GM12878 (cell line): ENCODE results near the gene UBE2E2. TPM values are rescaled to one million over a fixed set of nuclear protein-coding genes. Genes with fewer than 3 reads are reported as not detected.

Experiments
- ATAC-seq: fragments of 200-7000 bp; cut with Tn5 transposase; 3 replicates; pipeline ENCODE4 v1.9.1; 2020; ENCODE audit warnings: mild to moderate bottlenecking, moderate library complexity
- BruUV-seq: library from RNA; stranded (reverse); fragments of 400-500 nt; replicated peaks from 2 replicates; lab custom pipeline; 2021; lab: Mats Ljungman, UMichigan
- CTCF ChIA-PET: fragments of 300-600 bp; sonication (Branson Sonifier 250); formaldehyde crosslinking; extraction: SDS; loops from one replicate; lab custom pipeline; 2021; ENCODE audit warnings: inconsistent platforms; lab: Yijun Ruan, JAX
- POLR2A ChIA-PET: fragments of 350-600 bp; formaldehyde crosslinking; extraction: SDS; loops from one replicate; lab custom pipeline; 2021; ENCODE audit warnings: inconsistent platforms; lab: Charles Lee
- RAD21 ChIA-PET: fragments of 300-600 bp; sonication (Branson Sonifier 250); formaldehyde crosslinking; loops from one replicate; lab custom pipeline; 2023; ENCODE audit warnings: antibody characterized with exemption; ENCODE audit not compliant: unreplicated experiment; lab: Charles Lee
- SMC1A ChIA-PET: fragments of 300-600 bp; sonication (Branson Sonifier 250); formaldehyde crosslinking; loops from one replicate; lab custom pipeline; 2023; ENCODE audit not compliant: unreplicated experiment, uncharacterized antibody; lab: Charles Lee
- DNase-seq: peaks from one replicate; pipeline ENCODE4 v3.0.0-alpha.2; 2011; ENCODE audit warnings: low read depth, low spot score
- FAIRE-seq: peaks from 3 replicates; lab custom pipeline; 2011; peaks lifted over from hg19 to GRCh38; lab: Jason Lieb, UNC
- H2AFZ ChIP-seq: 2 replicates; pipeline ENCODE4 v1.6.0; 2011; ENCODE audit warnings: low read depth, low read length, control low read depth; ENCODE audit not compliant: control insufficient read depth
- H3K27ac ChIP-seq: 2 replicates; pipeline ENCODE4 v1.5.1; 2011; ENCODE audit warnings: control low read depth; ENCODE audit not compliant: control insufficient read depth, insufficient read depth
- H3K27me3 ChIP-seq, 2 experiments: replicated peaks in 1 of 2; 2 replicates each; pipeline versions ENCODE4 v1.6.0 to v1.6.1; 2011; ENCODE audit warnings: low read length in 1 of 2; ENCODE audit not compliant: control insufficient read depth in 2 of 2, insufficient read depth in 2 of 2
- H3K36me3 ChIP-seq, 2 experiments: 2 replicates each; pipeline ENCODE4 v1.5.1; 2011; ENCODE audit warnings: low read length in 1 of 2; ENCODE audit not compliant: control insufficient read depth in 2 of 2, insufficient read depth in 2 of 2
- H3K4me1 ChIP-seq: 2 replicates; pipeline ENCODE4 v1.6.1; 2011; ENCODE audit warnings: mild to moderate bottlenecking, low read length, moderate library complexity, mixed read lengths; ENCODE audit not compliant: control insufficient read depth, insufficient read depth
- H3K4me2 ChIP-seq: 2 replicates; pipeline ENCODE4 v1.6.0; 2011; ENCODE audit warnings: control low read depth; ENCODE audit not compliant: control insufficient read depth, insufficient read depth
- H3K4me3 ChIP-seq: fragments of 200-600 bp; sonication (generic); 2 replicates; pipeline ENCODE4 v1.5.1; 2016
- H3K79me2 ChIP-seq: 2 replicates; pipeline ENCODE4 v1.6.0; 2011; ENCODE audit warnings: low read length; ENCODE audit not compliant: control insufficient read depth, insufficient read depth
- H3K9ac ChIP-seq: 2 replicates; pipeline ENCODE4 v1.8.0; 2011; ENCODE audit warnings: low read length, control low read depth, mixed read lengths; ENCODE audit not compliant: control insufficient read depth, insufficient read depth
- H3K9me3 ChIP-seq: replicated peaks from 3 replicates; pipeline ENCODE4 v1.5.1; 2011; ENCODE audit warnings: mild to moderate bottlenecking, low read length; ENCODE audit not compliant: control insufficient read depth, insufficient read depth
- H4K20me1 ChIP-seq: 2 replicates; pipeline ENCODE4 v1.6.0; 2011; ENCODE audit not compliant: control insufficient read depth, insufficient read depth
- REST ChIP-seq: IDR thresholded peaks from 2 replicates; pipeline ENCODE4 v1.6.1; 2012; ENCODE audit warnings: mild to moderate bottlenecking, low read depth, low read length
- SIX5 ChIP-seq: IDR thresholded peaks from 2 replicates; pipeline ENCODE4 v1.6.1; 2011; ENCODE audit warnings: mild to moderate bottlenecking, low read depth, low read length, moderate library complexity; ENCODE audit not compliant: severe bottlenecking
- WGBS: methylation state at CpG from one replicate; pipeline ENCODE4 v1.1.6; 2016; ENCODE audit warnings: low lambda C conversion rate; ENCODE audit not compliant: insufficient replicate concordance, insufficient coverage; ENCODE audit errors: missing lambda C conversion rate; 5-methylcytosine and 5-hydroxymethylcytosine counted together
- in situ Hi-C: fragments of 300-500 bp; cut with MboI; formaldehyde crosslinking; loops from 9 replicates; pipeline ENCODE4 v1.14.3; 2018; ENCODE audit warnings: mixed read lengths
- intact Hi-C: fragments of 100-400 bp; cut with micrococcal nuclease; formaldehyde crosslinking; loops from one replicate; pipeline ENCODE4 v1.14.2; 2022; ENCODE audit not compliant: unreplicated experiment
- polyA plus RNA-seq, 11 experiments: library from polyadenylated mRNA; depleted of rRNA in 4 of 11; unstranded in 6 of 11; stranded (reverse) in 5 of 11; fragments of >200 nt; fragmentation: Nextera tagmentation in 4 of 11; fragmentation: Illumina TruSeq in 1 of 11; extraction: Ambion mirVana in 4 of 11; extraction: Trizol in 1 of 11; gene quantifications; 1 replicate in 1 of 11; 2 replicates in 10 of 11; pipeline versions ENCODE4 v1.2.1 to v1.2.3, GENCODE V29; 2011 to 2016; ENCODE audit warnings: inconsistent platforms in 2 of 11, missing spikeins in 2 of 11, low read depth in 1 of 11
- total RNA-seq, 4 experiments: library from RNA; depleted of rRNA in 3 of 4; stranded (reverse); fragments of >200 nt in 3 of 4; fragmentation: Illumina TruSeq in 1 of 4; extraction: Trizol in 1 of 4; gene quantifications; 2 replicates each; pipeline versions ENCODE4 v1.2.1 to v1.2.3, GENCODE V29; 2013 to 2021

UBE2E2 gene
- total and polyA plus RNA-seq, 10 of the 15 experiments (the other 5 are each of a cell fraction or from before 2014, with no cell fraction given) = 8.7 to 71.0 (median 36.4) TPM

- no TSS peak for BruUV-seq
- TF ChIP-seq REST = no peak
- TF ChIP-seq SIX5 = no peak
- no peaks in the 10 kb centered on the region for H3K36me3 ChIP-seq
- H3K4me2 ChIP-seq = no peak overlapping the region
- H3K27me3 ChIP-seq = no peaks in the 10 kb centered on the region
- H3K9me3 ChIP-seq = no peaks in the 10 kb centered on the region; the same call in 2 of the 3 replicates
- FAIRE-seq (no peak), DNase-seq (no peak), ATAC-seq (no peak)
- intact Hi-C loops (no loop called here), in situ Hi-C loops (no loop called here)
- CTCF ChIA-PET = interaction anchor here (1.9 kb wide), 1 partner anchor 19 kb away, joined by 3 read pairs; no protein-coding TSS in a partner anchor
- 79% methylated on average over 5 of the region's 5 CpGs for WGBS
- no peak overlapping the region for H3K4me3 ChIP-seq
- SMC1A ChIA-PET = interaction anchor here (0.9 to 2.9 kb wide), 5 partner anchors 9 to 81 kb away, joined by 3 to 14 read pairs (median 3); no protein-coding TSS in a partner anchor
- H4K20me1 ChIP-seq = no peaks in the 10 kb centered on the region
- no peaks in the 10 kb centered on the region for H3K4me1 ChIP-seq
- no peak overlapping the region for H3K27ac ChIP-seq
- RAD21 ChIA-PET = interaction anchor here (1.1 kb wide), 1 partner anchor 40 kb away, joined by 3 read pairs; no protein-coding TSS in a partner anchor
- POLR2A ChIA-PET = no interaction called here
- H3K79me2 ChIP-seq = no peaks in the 10 kb centered on the region
- no peak overlapping the region for H2AFZ ChIP-seq
- no peak overlapping the region for H3K9ac ChIP-seq
Measured at GRCh38 chr3:23629181-23629894, 426.2 kb downstream of the UBE2E2 start.
